Measurements from ENCODE around the gene ZNF200. TPM values are rescaled to one million over a fixed set of nuclear protein-coding genes. Genes with fewer than 3 reads are reported as not detected.

Gene ZNF200
- total and polyA plus RNA-seq, 4 donors: 1.8 to 5.3 (median 3.4) TPM

DNA sequence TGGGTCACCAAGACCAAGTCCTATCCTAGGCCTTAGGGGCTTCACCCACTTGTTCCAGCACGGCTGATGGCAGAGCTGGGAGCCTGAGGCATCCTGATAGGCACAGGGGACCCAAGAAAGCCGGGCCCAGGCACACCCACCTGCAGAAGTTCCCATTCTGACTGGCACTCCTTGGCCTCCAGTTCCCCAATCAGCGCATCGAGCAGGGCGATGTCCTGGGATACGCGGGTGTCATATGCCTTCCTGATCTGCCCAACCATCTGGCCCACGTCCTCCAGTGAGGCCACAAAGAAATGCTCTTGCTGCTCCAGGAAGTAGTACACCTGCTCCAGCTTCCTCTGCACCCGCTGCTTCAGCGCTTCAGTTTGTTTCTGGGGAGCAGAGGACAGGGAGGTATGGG lies 11.9 kb upstream of the ZNF200 start:
- peaks cover 0 to 2% (median 0%) of the 10 kb centered on the region in 4 donors for H3K9me3 ChIP-seq (ENCODE audit: control insufficient read depth in 4 of 4, low read length in 3 of 4)
- TF ChIP-seq RXRA (IDR thresholded peaks at IDR 0.05) (no peak), FOXA2 (IDR thresholded peaks at IDR 0.05) (no peak), FOXA1 (IDR thresholded peaks at IDR 0.05) (no peak), NR2F2 (IDR thresholded peaks at IDR 0.05) (no peak), SP1 (IDR thresholded peaks at IDR 0.05) (no peak), RAD21 (IDR thresholded peaks at IDR 0.05) (no peak), HNF4G (IDR thresholded peaks at IDR 0.05) (no peak), ZBTB33 (IDR thresholded peaks at IDR 0.05) (no peak), EGR1 (IDR thresholded peaks at IDR 0.05; ENCODE audit: low read depth in 2 of 2) (no peak), GABPA (IDR thresholded peaks at IDR 0.05 in 1 of 2, conservative IDR thresholded peaks at IDR 0.05 in 1 of 2) (no peak), HNF4A (conservative IDR thresholded peaks at IDR 0.05) (no peak), YY1 (IDR thresholded peaks at IDR 0.05) (no peak), ATF3 (IDR thresholded peaks at IDR 0.05) (no peak), TAF1 (conservative IDR thresholded peaks at IDR 0.05) (no peak), JUND (IDR thresholded peaks at IDR 0.05) (no peak), REST (IDR thresholded peaks at IDR 0.05) (no peak)
- TF ChIP-seq, protein P1, sequence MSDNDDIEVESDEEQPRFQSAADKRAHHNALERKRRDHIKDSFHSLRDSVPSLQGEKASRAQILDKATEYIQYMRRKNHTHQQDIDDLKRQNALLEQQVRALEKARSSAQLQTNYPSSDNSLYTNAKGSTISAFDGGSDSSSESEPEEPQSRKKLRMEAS (IDR thresholded peaks at IDR 0.05): no peak
- TF ChIP-seq, protein P2, sequence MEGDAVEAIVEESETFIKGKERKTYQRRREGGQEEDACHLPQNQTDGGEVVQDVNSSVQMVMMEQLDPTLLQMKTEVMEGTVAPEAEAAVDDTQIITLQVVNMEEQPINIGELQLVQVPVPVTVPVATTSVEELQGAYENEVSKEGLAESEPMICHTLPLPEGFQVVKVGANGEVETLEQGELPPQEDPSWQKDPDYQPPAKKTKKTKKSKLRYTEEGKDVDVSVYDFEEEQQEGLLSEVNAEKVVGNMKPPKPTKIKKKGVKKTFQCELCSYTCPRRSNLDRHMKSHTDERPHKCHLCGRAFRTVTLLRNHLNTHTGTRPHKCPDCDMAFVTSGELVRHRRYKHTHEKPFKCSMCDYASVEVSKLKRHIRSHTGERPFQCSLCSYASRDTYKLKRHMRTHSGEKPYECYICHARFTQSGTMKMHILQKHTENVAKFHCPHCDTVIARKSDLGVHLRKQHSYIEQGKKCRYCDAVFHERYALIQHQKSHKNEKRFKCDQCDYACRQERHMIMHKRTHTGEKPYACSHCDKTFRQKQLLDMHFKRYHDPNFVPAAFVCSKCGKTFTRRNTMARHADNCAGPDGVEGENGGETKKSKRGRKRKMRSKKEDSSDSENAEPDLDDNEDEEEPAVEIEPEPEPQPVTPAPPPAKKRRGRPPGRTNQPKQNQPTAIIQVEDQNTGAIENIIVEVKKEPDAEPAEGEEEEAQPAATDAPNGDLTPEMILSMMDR (IDR thresholded peaks at IDR 0.05; ENCODE audit: low read depth, low read length, missing input control): no peak
- WGBS: 78% methylated on average over 10 of the region's 10 CpGs
- H3K4me1 ChIP-seq (ENCODE audit: control insufficient read depth in 4 of 4, insufficient read depth in 4 of 4, low read length in 3 of 4): no peaks in the 10 kb centered on the region
- H3K27me3 ChIP-seq (ENCODE audit: control insufficient read depth in 4 of 4, insufficient read depth in 4 of 4, low read length in 3 of 4): no peaks in the 10 kb centered on the region
- H3K9ac ChIP-seq (ENCODE audit: low read depth in 1 of 2, low read length in 2 of 2): no peak overlapping the region
- H3K27ac ChIP-seq (ENCODE audit: low read depth in 1 of 2, low read length in 2 of 2): no peak overlapping the region
- peaks cover 0 to 3% (median 1%) of the 10 kb centered on the region in 4 donors for H3K36me3 ChIP-seq (ENCODE audit: control insufficient read depth in 4 of 4, insufficient read depth in 3 of 4, low read depth in 1 of 4, low read length in 3 of 4)
- DNase-seq (ENCODE audit: low spot score): no peak
- H3K4me3 ChIP-seq (ENCODE audit: low read depth in 1 of 3, low read length in 3 of 3): no peak overlapping the region
